ENCODE measurements around the gene PMFBP1.

The PMFBP1 gene

GRCh38 chr16:72188541-72188940 lies 16.6 kb upstream of the PMFBP1 start:
- DNase-seq (ENCODE audit: low spot score): no peak

- no peak for DNase-seq (ENCODE audit: low spot score)
Observed at GRCh38 chr16:72187551-72187950, 15.6 kb upstream of the PMFBP1 start.

- DNase-seq (ENCODE audit: low spot score): no peak
Observed at GRCh38 chr16:72182976-72183375, 11.0 kb upstream of the PMFBP1 start.

- DNase-seq (ENCODE audit: low spot score): no peak
Observed at GRCh38 chr16:72179204-72179970, 7.4 kb upstream of the PMFBP1 start.

- no peak for DNase-seq (ENCODE audit: low spot score)
Observed at GRCh38 chr16:72174726-72175125, 2.8 kb upstream of the PMFBP1 start.

GRCh38 chr16:72173997-72174396 lies 2.0 kb upstream of the PMFBP1 start:
- no peak for DNase-seq (ENCODE audit: low spot score)

GRCh38 chr16:72171236-72171635 lies 719 bp downstream of the PMFBP1 start:
- DNase-seq (ENCODE audit: low spot score): no peak

- DNase-seq (ENCODE audit: low spot score): no peak
Observed at GRCh38 chr16:72169708-72170107, 2.2 kb downstream of the PMFBP1 start.

GRCh38 chr16:72168365-72168764 lies 3.6 kb downstream of the PMFBP1 start:
- no peak for DNase-seq (ENCODE audit: low spot score)

GRCh38 chr16:72166954-72167561 lies 4.9 kb downstream of the PMFBP1 start:
- no peak for DNase-seq (ENCODE audit: low spot score)

- no peak for DNase-seq (ENCODE audit: low spot score)
Observed at GRCh38 chr16:72166151-72166550, 5.8 kb downstream of the PMFBP1 start.

GRCh38 chr16:72164691-72165090 lies 7.3 kb downstream of the PMFBP1 start:
- DNase-seq (ENCODE audit: low spot score): no peak

GRCh38 chr16:72162105-72162692 lies 9.8 kb downstream of the PMFBP1 start:
- no peak for DNase-seq (ENCODE audit: low spot score)

- DNase-seq (ENCODE audit: low spot score): no peak
Observed at GRCh38 chr16:72159801-72160200, 12.2 kb downstream of the PMFBP1 start.

GRCh38 chr16:72159386-72159785 lies 12.6 kb downstream of the PMFBP1 start:
- DNase-seq (ENCODE audit: low spot score): no peak

GRCh38 chr16:72149676-72150464 lies 22.1 kb downstream of the PMFBP1 start:
- DNase-seq (ENCODE audit: low spot score): no peak

GRCh38 chr16:72142476-72142875 lies 29.5 kb downstream of the PMFBP1 start:
- DNase-seq (ENCODE audit: low spot score): no peak

GRCh38 chr16:72139908-72140307 lies 32.0 kb downstream of the PMFBP1 start:
- DNase-seq (ENCODE audit: low spot score): no peak

- DNase-seq (ENCODE audit: low spot score): no peak
Observed at GRCh38 chr16:72138064-72138572, 33.8 kb downstream of the PMFBP1 start.

- DNase-seq (ENCODE audit: low spot score): no peak
Observed at GRCh38 chr16:72137380-72138063, 34.4 kb downstream of the PMFBP1 start.

GRCh38 chr16:72134507-72134906 lies 37.4 kb downstream of the PMFBP1 start:
- no peak for DNase-seq (ENCODE audit: low spot score)

- DNase-seq (ENCODE audit: low spot score): no peak
Observed at GRCh38 chr16:72132726-72133125, 39.2 kb downstream of the PMFBP1 start.
